ENCODE data around the gene RPGRIP1. TPM values are rescaled to one million over a fixed set of nuclear protein-coding genes. Genes with fewer than 3 reads are reported as not detected.

RPGRIP1 gene
- total and polyA plus RNA-seq, 2 donors (not counting 1 experiment from before 2014, with no cell fraction given), result 0.22 to 0.86 TPM

DNA sequence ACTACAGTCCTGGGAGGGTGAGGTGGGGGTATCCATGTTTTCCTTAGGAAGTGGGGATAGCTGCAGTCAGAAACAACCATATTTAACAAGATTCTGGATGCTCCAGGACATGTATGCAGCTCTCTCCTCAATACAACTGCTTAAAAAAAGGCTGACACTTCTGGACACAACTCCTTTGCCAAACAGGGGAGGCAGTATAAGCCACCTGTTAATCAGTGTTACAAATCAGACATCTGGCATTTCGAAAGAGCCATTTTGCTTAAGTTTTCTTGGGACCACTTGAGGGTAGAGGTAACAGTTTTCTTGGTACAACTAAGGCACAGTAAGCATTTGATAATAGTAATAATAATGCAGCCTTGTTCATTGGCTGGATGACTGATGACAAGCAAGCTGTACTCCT is 47.1 kb downstream of the RPGRIP1 start:
- WGBS (ENCODE audit: insufficient coverage), result no CpG with 5 or more reads among the region's 1 CpG
- POLR2A ChIA-PET, result interaction anchor here (0.6 kb wide), 1 partner anchor 73 kb away, joined by 7 read pairs; no protein-coding TSS in a partner anchor
- ATAC-seq (ENCODE audit: low read depth), result no peak

More for the DNA sequence above, 47.1 kb downstream of the RPGRIP1 start:
- CTCF ChIA-PET, result no interaction called here
- Histone ChIP-seq H3K4me3 (ENCODE audit: control extremely low read depth in 1 of 5, extremely low read depth in 1 of 5, insufficient read depth in 1 of 5, low read depth in 2 of 5, low read length in 4 of 5) (no peak overlapping the region), H3K9me3 (ENCODE audit: control extremely low read depth in 1 of 3, control insufficient read depth in 2 of 3, insufficient read depth in 1 of 3, low read length in 2 of 3) (no peaks in the 10 kb centered on the region), H3K4me1 (ENCODE audit: control insufficient read depth in 2 of 2, insufficient read depth in 2 of 2, low read length in 2 of 2) (no peaks in the 10 kb centered on the region), H3K27ac (ENCODE audit: low read length in 2 of 2) (no peak overlapping the region), H3K36me3 (replicated peaks in 1 of 2; ENCODE audit: control extremely low read depth in 1 of 2, control insufficient read depth in 1 of 2, extremely low read depth in 1 of 2, insufficient read depth in 2 of 2, low read length in 1 of 2) (no peaks in the 10 kb centered on the region), H3K27me3 (replicated peaks in 1 of 4; ENCODE audit: control extremely low read depth in 1 of 4, control insufficient read depth in 3 of 4, insufficient read depth in 4 of 4, low read length in 3 of 4) (no peaks in the 10 kb centered on the region), H3K4me2 (replicated peaks; ENCODE audit: low read depth, low read length, poor library complexity, severe bottlenecking) (no peak overlapping the region), H2AFZ (ENCODE audit: insufficient read depth, low read depth, low read length, poor library complexity, severe bottlenecking) (no peak overlapping the region), H3K79me2 (ENCODE audit: control insufficient read depth, insufficient read depth, low read length) (no peaks in the 10 kb centered on the region), H4K20me1 (ENCODE audit: control insufficient read depth, insufficient read depth, low read length, poor library complexity, severe bottlenecking) (no peaks in the 10 kb centered on the region), H3K9ac (ENCODE audit: low read length) (no peak overlapping the region)
- intact Hi-C loops (cut with micrococcal nuclease), result no loop called here
- H3K9me3 Mint-ChIP-seq (ENCODE audit: insufficient read depth), result no peaks in the 10 kb centered on the region
- TF ChIP-seq, protein P1, sequence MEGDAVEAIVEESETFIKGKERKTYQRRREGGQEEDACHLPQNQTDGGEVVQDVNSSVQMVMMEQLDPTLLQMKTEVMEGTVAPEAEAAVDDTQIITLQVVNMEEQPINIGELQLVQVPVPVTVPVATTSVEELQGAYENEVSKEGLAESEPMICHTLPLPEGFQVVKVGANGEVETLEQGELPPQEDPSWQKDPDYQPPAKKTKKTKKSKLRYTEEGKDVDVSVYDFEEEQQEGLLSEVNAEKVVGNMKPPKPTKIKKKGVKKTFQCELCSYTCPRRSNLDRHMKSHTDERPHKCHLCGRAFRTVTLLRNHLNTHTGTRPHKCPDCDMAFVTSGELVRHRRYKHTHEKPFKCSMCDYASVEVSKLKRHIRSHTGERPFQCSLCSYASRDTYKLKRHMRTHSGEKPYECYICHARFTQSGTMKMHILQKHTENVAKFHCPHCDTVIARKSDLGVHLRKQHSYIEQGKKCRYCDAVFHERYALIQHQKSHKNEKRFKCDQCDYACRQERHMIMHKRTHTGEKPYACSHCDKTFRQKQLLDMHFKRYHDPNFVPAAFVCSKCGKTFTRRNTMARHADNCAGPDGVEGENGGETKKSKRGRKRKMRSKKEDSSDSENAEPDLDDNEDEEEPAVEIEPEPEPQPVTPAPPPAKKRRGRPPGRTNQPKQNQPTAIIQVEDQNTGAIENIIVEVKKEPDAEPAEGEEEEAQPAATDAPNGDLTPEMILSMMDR (IDR thresholded peaks at IDR 0.05), result no peak
- TF ChIP-seq EZH2 (IDR thresholded peaks at IDR 0.05; ENCODE audit: borderline replicate concordance, insufficient read depth, low read depth, low read length, poor library complexity, severe bottlenecking), result no peak
- H3K27ac Mint-ChIP-seq, result no peak overlapping the region
- H3K27me3 Mint-ChIP-seq, result peaks cover 10% of the 10 kb centered on the region
- H3K4me1 Mint-ChIP-seq, result no peaks in the 10 kb centered on the region
- no peak overlapping the region for H3K4me3 Mint-ChIP-seq
- no peak for DNase-seq

Other genes starting within 250 kb of the RPGRIP1 start
- gene TPPP2, start 249.9 kb upstream of the RPGRIP1 start, total RNA-seq, result not detected in 2 replicates
- not detected in 2 replicates for gene TPPP2, start 249.9 kb upstream of the RPGRIP1 start, polyA plus RNA-seq
- not detected in 2 replicates for gene RNASE13, start 245.3 kb upstream of the RPGRIP1 start, total RNA-seq
- gene RNASE13, start 245.3 kb upstream of the RPGRIP1 start, polyA plus RNA-seq, result not detected in 2 replicates
- not detected in 2 replicates for gene RNASE7, start 237.7 kb upstream of the RPGRIP1 start, total RNA-seq
- not detected in 2 replicates for gene RNASE7, start 237.7 kb upstream of the RPGRIP1 start, polyA plus RNA-seq
- gene RNASE8, start 222.3 kb upstream of the RPGRIP1 start, total RNA-seq, result not detected in 2 replicates
- gene RNASE8, start 222.3 kb upstream of the RPGRIP1 start, polyA plus RNA-seq, result not detected in 2 replicates
- gene ARHGEF40, start 209.8 kb upstream of the RPGRIP1 start, total RNA-seq, result 1.7 and 2.3 TPM in 2 replicates
- 0.53 and 1.0 TPM in 2 replicates for gene ARHGEF40, start 209.8 kb upstream of the RPGRIP1 start, polyA plus RNA-seq
- 3.5 and 6.4 TPM in 2 replicates for gene ZNF219, start 181.4 kb upstream of the RPGRIP1 start, total RNA-seq
- gene ZNF219, start 181.4 kb upstream of the RPGRIP1 start, polyA plus RNA-seq, result 3.3 and 6.3 TPM in 2 replicates
- gene TMEM253, start 179.0 kb upstream of the RPGRIP1 start, total RNA-seq, result not detected in 2 replicates
- not detected in 2 replicates for gene TMEM253, start 179.0 kb upstream of the RPGRIP1 start, polyA plus RNA-seq
- not detected in 2 replicates for gene OR5AU1, start 124.0 kb upstream of the RPGRIP1 start, total RNA-seq
- gene OR5AU1, start 124.0 kb upstream of the RPGRIP1 start, polyA plus RNA-seq, result not detected in 2 replicates
- gene HNRNPC, start 10.6 kb upstream of the RPGRIP1 start, total RNA-seq, result 496 and 497 TPM in 2 replicates
- 358 and 518 TPM in 2 replicates for gene HNRNPC, start 10.6 kb upstream of the RPGRIP1 start, polyA plus RNA-seq
- 78.3 and 84.4 TPM in 2 replicates for gene SUPT16H, start 103.9 kb downstream of the RPGRIP1 start, total RNA-seq
- gene SUPT16H, start 103.9 kb downstream of the RPGRIP1 start, polyA plus RNA-seq, result 28.3 and 33.3 TPM in 2 replicates
- gene CHD8, start 176.0 kb downstream of the RPGRIP1 start, total RNA-seq, result 155 and 157 TPM in 2 replicates
- 43.5 and 50.7 TPM in 2 replicates for gene CHD8, start 176.0 kb downstream of the RPGRIP1 start, polyA plus RNA-seq
- gene RAB2B, start 196.9 kb downstream of the RPGRIP1 start, total RNA-seq, result 46.5 and 46.8 TPM in 2 replicates
- gene RAB2B, start 196.9 kb downstream of the RPGRIP1 start, polyA plus RNA-seq, result 13.3 and 16.1 TPM in 2 replicates
- gene TOX4, start 197.1 kb downstream of the RPGRIP1 start, total RNA-seq, result 74.1 and 83.2 TPM in 2 replicates
- gene TOX4, start 197.1 kb downstream of the RPGRIP1 start, polyA plus RNA-seq, result 20.1 and 33.6 TPM in 2 replicates
- gene METTL3, start 231.3 kb downstream of the RPGRIP1 start, total RNA-seq, result 118 and 124 TPM in 2 replicates
- gene METTL3, start 231.3 kb downstream of the RPGRIP1 start, polyA plus RNA-seq, result 161 and 237 TPM in 2 replicates
- 1.3 and 2.5 TPM in 2 replicates for gene SALL2, start 246.3 kb downstream of the RPGRIP1 start, total RNA-seq
- 0.20 and 0.39 TPM in 2 replicates for gene SALL2, start 246.3 kb downstream of the RPGRIP1 start, polyA plus RNA-seq